HUDEP-2 (cell line): Measurements from ENCODE around the gene AUP1.
"Not testable (repeated sequence)": the region's sequence is repeated elsewhere in the genome, so short reads cannot be mapped to it uniquely, and the experiment has no call there.

Experiments used
- DNase-seq, 76 experiments: peaks; one replicate each; lab custom pipeline; 2025; ENCODE audit not compliant: unreplicated experiment in 76 of 76; lab: John Stamatoyannopoulos, UW

Gene AUP1

GRCh38 chr2:74529357-74530238 lies at the start of gene AUP1, which contains the start of gene HTRA2:
Gene AUP1, minus strand, starts transcription at chr2:74529706. Its CDS starts 77 bp downstream, at chr2:74529629.
Gene HTRA2, plus strand, starts transcription at chr2:74529933. Its CDS starts 74 bp downstream, at chr2:74530007.
- DNase-seq, result peak in 75 of 76 experiments; percentile 57 to 99 (median 96)

GRCh38 chr2:74578408-74578807 lies 48.9 kb upstream of the AUP1 start:
- no peak for DNase-seq

GRCh38 chr2:74577448-74577847 lies 47.9 kb upstream of the AUP1 start:
- peak in 4 of 76 experiments; percentile 6 to 28 (median 14) for DNase-seq

- peak in 8 of 76 experiments; percentile 2 to 37 (median 14) for DNase-seq
These were observed 47.3 kb upstream of the AUP1 start for GRCh38 chr2:74576863-74577229.

- DNase-seq, result no peak
These were observed 46.8 kb upstream of the AUP1 start for GRCh38 chr2:74576211-74576862.

- DNase-seq, result no peak
These were observed 45.8 kb upstream of the AUP1 start for GRCh38 chr2:74575320-74575719.

GRCh38 chr2:74573747-74574562 lies 44.4 kb upstream of the AUP1 start:
- peak in 18 of 76 experiments; percentile 1 to 63 (median 20) for DNase-seq

GRCh38 chr2:74572178-74572925 lies 42.8 kb upstream of the AUP1 start:
- peak in 1 of 76 experiments; percentile 4 for DNase-seq

GRCh38 chr2:74571058-74571457 lies 41.6 kb upstream of the AUP1 start:
- no peak for DNase-seq

- DNase-seq, result no peak
These were observed 40.2 kb upstream of the AUP1 start for GRCh38 chr2:74569686-74570085.

- DNase-seq, result no peak
These were observed 38.4 kb upstream of the AUP1 start for GRCh38 chr2:74567881-74568280.

- DNase-seq, result no peak
These were observed 37.2 kb upstream of the AUP1 start for GRCh38 chr2:74566754-74567085.

GRCh38 chr2:74566076-74566753 lies 36.7 kb upstream of the AUP1 start:
- no peak for DNase-seq

GRCh38 chr2:74564222-74564621 lies 34.7 kb upstream of the AUP1 start:
- no peak for DNase-seq

GRCh38 chr2:74562126-74562775 lies 32.7 kb upstream of the AUP1 start:
- no peak for DNase-seq

- DNase-seq, result not testable (repeated sequence)
These were observed 31.5 kb upstream of the AUP1 start for GRCh38 chr2:74561022-74561421.

- DNase-seq, result no peak
These were observed 31.1 kb upstream of the AUP1 start for GRCh38 chr2:74560591-74560990.

- DNase-seq, result no peak
These were observed 30.4 kb upstream of the AUP1 start for GRCh38 chr2:74559912-74560311.
